ENCODE data around the gene CDH22.
A peak's percentile ranks its signal among the peaks of the same experiment; 100 is the strongest.

Gene CDH22

DNA sequence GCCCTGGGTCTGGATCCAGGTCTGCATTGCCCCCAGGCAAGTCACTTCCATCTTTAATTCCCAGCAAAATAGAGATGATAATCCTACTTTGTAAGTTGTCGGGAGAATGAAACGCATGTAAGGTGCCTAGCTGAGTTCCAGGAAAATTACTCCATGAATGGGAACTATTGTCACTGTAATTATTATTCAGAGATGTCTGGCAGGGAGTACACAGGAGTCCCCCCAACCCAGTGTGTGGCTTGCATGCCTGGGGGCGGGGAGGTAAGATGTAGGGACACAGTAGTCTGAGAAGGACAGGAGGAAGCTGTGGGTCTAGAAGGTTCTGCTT, 104.8 kb downstream of the CDH22 start:
- in situ Hi-C loops (cut with HindIII; ENCODE audit: low pct_unique_long_range_greater_than_20kb, low sequenced_read_pairs): no loop called here
- DNase-seq (ENCODE audit: low read depth in 1 of 2, low spot score in 1 of 2): no peak
- no peak for TF ChIP-seq JUND (IDR thresholded peaks at IDR 0.05; ENCODE audit: low read depth)

DNA sequence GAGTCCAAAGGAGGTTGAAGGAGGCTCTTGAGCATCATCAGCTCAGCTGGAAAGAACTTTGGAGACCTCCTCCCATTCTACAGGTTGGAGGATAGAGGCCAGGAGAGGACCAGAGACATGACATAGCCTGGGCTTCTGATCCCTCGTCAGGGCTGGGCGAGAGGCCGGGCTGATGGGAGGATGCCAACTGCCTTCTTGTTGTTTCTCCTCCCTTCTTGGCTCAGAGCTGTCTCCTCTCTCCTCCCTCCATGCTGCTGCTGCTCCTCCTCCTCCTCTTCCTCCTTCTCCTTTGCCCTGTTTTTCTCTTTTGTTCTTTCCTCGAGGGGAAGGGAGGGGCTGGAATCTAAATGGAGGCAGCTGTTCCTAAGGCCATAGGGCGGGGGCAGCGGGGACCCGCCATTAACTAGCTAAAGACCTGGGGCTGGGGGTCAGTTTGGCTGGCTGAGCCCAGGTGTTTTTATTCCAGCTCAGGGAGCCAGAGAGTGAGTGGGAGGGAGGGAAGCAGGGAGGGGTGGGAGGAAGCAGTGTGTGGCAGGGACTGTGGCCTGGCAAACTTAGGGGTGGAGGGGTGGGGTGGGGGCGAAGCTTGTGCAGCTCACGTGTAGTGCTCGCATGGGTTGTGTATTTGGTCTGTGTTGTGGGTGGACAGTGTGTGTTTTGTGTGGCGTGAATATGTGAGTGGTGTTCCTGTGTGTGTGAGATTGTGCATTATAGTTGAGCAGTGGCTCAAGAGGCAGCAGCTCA, 105.4 kb downstream of the CDH22 start:
- in situ Hi-C loops (cut with HindIII; ENCODE audit: low pct_unique_long_range_greater_than_20kb, low sequenced_read_pairs): no loop called here
- no peak for TF ChIP-seq JUND (IDR thresholded peaks at IDR 0.05; ENCODE audit: low read depth)
- DNase-seq (ENCODE audit: low read depth in 1 of 2, low spot score in 1 of 2): peak in 1 of 2 experiments; percentile 52

DNA sequence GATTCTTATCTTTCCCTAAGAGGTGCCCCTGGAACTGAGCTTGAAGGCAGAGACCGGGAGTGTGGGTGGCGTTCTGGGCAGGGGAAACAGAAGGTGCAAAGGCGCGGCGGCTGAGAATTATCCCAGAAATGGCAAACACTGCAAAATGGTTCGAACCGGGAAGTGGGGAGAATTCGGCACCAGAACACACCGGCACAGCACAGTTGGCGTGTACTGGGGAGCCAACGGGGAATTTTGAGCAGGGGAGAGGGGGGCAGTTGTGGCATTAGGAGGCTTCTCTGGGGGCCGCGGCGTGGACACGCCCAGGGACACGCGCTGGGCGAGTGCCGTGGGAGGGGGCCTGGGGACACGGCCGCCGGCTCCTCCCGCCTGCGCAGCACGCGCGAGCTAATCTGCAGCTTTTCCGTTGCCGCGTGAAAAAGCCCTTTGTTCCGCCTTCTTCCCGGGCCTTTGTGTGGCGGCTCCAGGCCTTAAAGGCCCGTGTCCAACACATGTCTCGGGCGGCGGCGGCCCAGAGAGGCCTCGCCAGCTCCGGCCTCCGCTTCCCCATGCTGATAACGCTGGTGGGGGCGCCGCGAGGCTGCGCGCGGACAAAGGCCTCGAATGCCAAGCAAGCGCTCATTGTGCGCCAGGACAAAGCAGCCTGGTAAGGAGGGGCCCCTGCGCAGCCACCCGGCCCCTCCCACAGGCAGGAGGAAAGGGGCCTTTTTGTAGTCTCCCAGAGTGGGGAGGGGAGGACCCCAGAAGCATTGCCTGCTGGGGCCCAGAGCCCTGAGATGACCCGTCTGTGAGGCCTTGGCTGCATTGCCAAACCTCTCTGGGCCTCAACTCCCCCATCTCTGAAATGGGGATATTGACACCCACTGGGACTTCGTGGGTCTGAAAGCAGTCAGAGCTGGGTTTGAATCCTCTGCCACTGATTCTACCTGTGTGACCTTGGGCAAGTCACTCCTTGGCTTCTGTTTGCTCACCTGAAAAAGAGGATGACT, 107.4 kb downstream of the CDH22 start:
- no peak for TF ChIP-seq JUND (IDR thresholded peaks at IDR 0.05; ENCODE audit: low read depth)
- in situ Hi-C loops (cut with HindIII; ENCODE audit: low pct_unique_long_range_greater_than_20kb, low sequenced_read_pairs): no loop called here

DNA sequence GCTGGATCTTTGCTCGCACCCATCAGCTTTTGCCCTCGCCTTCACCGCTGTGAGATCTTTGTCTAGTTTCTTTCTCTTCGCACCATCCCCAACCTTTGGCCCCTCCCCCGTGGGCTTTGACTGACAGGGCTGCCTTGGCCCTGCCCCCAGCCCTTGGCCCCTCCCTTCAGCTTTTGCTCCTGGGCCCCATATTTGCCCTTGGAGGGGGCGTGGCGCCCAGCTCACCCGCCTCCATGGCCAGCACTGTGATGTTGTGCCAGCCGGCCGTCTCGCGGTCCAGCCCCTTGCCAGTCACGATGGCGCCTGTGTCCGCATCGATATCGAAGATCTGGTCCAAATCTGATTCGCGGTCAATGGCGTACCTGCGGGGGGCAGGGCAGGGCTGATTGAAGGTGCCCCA, 109.1 kb downstream of the CDH22 start:
- TF ChIP-seq JUND (IDR thresholded peaks at IDR 0.05; ENCODE audit: low read depth): no peak
- DNase-seq (ENCODE audit: low read depth in 1 of 2, low spot score in 1 of 2): peak; percentile 58 to 88
- in situ Hi-C loops (cut with HindIII; ENCODE audit: low pct_unique_long_range_greater_than_20kb, low sequenced_read_pairs): no loop called here

More for the DNA sequence above, 107.4 kb downstream of the CDH22 start:
- DNase-seq (ENCODE audit: low read depth in 1 of 2, low spot score in 1 of 2): no peak

GRCh38 chr20:46196990-46197389, 111.3 kb downstream of the CDH22 start:
- in situ Hi-C loops (cut with HindIII; ENCODE audit: low pct_unique_long_range_greater_than_20kb, low sequenced_read_pairs): no loop called here
- no peak for TF ChIP-seq JUND (IDR thresholded peaks at IDR 0.05; ENCODE audit: low read depth)
- DNase-seq (ENCODE audit: low read depth in 1 of 2, low spot score in 1 of 2): no peak

DNA sequence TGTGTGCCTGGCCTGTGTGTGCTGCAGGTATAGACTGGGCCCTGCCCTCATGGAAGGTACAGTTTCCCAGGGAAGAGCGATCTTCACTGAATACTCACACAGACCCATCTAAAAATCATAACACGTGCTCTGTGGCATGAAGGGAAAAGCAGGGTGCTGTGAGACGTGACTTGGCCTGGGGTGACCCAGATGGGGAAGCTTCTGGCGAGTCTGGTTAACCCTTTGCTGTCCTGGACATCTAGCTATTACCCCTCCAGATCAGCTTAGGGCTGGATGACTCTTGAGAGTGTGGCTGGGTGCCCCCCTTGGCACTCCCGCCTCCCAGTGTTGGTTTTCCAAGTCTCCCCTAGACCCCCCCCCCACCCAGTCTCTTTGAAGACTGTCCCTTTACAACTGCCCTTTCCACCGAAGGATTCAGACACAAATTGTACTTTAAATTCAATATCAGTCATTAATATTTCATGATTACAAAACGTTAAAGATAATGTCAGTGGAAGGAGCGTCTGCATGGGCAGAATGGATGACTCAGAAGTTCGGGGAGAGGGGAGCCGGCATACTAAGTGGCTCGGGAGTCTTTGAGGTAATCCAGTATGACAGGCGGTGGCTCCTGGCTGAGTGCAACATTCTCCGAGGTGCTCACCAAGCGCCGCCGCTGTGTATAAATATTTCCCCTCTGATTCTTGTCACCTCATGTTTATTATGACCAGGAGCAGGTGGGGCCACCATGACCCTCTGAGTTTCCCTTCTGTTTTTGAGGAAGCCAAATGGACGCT, 112.8 kb downstream of the CDH22 start:
- DNase-seq (ENCODE audit: low read depth in 1 of 2, low spot score in 1 of 2): no peak
- in situ Hi-C loops (cut with HindIII; ENCODE audit: low pct_unique_long_range_greater_than_20kb, low sequenced_read_pairs): no loop called here
- no peak for TF ChIP-seq JUND (IDR thresholded peaks at IDR 0.05; ENCODE audit: low read depth)

- TF ChIP-seq JUND (IDR thresholded peaks at IDR 0.05; ENCODE audit: low read depth): no peak
- no peak for DNase-seq (ENCODE audit: low read depth in 1 of 2, low spot score in 1 of 2)
- in situ Hi-C loops (cut with HindIII; ENCODE audit: low pct_unique_long_range_greater_than_20kb, low sequenced_read_pairs): no loop called here
These were observed 113.9 kb downstream of the CDH22 start for GRCh38 chr20:46194409-46194808.

DNA sequence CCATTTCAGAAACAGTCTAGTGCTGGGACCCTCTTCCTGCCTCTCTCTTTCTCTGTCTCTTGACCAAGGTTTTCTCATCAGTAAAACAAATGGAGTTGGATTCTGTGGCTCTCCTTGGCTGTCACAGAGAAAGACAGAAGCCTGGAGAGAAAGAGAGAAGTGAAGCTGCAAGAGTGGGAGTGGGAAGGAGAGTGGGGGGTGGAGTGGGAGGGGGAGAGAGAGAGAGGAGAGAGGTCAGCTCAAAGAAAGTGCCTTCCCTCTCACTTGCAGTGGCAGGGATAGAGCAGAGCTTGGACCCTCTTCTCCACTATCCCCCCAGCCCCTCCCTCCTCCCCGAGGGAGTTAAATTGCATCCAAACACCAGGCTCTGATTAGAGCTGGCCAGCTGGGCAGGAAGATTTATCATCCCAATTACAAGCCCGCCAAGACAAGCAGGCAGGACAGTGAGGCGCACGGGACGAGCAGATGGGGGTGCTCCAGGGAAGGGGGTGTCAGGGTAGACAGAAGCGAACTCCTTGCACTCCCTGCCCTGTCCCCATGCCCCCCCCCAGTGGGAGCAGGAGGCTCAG, 115.8 kb downstream of the CDH22 start:
- no peak for DNase-seq (ENCODE audit: low read depth in 1 of 2, low spot score in 1 of 2)
- in situ Hi-C loops (cut with HindIII; ENCODE audit: low pct_unique_long_range_greater_than_20kb, low sequenced_read_pairs): no loop called here
- no peak for TF ChIP-seq JUND (IDR thresholded peaks at IDR 0.05; ENCODE audit: low read depth)

DNA sequence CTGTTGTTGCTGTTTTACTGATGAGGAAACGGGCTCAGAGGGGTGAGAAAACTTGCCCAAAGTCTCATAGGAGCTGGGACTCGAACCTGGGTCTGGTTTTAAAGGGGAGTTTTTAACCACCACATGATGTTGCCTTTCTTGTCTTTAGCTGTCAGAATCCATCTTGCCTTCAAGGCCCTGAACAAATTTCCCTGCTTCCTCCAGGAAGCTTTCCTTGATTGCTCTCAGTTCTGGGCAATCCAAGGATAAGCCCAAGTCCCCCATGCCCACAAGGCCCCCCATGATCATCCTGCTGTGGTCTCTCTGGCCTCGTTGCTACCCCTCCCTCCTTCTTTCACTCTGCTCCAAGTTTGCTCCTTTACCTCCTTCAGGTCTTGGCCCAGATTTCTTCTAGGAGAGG, 116.7 kb downstream of the CDH22 start:
- no peak for TF ChIP-seq JUND (IDR thresholded peaks at IDR 0.05; ENCODE audit: low read depth)
- in situ Hi-C loops (cut with HindIII; ENCODE audit: low pct_unique_long_range_greater_than_20kb, low sequenced_read_pairs): no loop called here
- no peak for DNase-seq (ENCODE audit: low read depth in 1 of 2, low spot score in 1 of 2)

GRCh38 chr20:46191168-46191540, 117.1 kb downstream of the CDH22 start:
- in situ Hi-C loops (cut with HindIII; ENCODE audit: low pct_unique_long_range_greater_than_20kb, low sequenced_read_pairs): no loop called here
- DNase-seq (ENCODE audit: low read depth in 1 of 2, low spot score in 1 of 2): no peak
- TF ChIP-seq JUND (IDR thresholded peaks at IDR 0.05; ENCODE audit: low read depth): no peak

- no peak for DNase-seq (ENCODE audit: low read depth in 1 of 2, low spot score in 1 of 2)
- in situ Hi-C loops (cut with HindIII; ENCODE audit: low pct_unique_long_range_greater_than_20kb, low sequenced_read_pairs): no loop called here
- no peak for TF ChIP-seq JUND (IDR thresholded peaks at IDR 0.05; ENCODE audit: low read depth)
These were observed 117.7 kb downstream of the CDH22 start for GRCh38 chr20:46190478-46191167.

Data from T47D (cell line).